DND-41 (cell line): ENCODE data around the gene CIB1.

Experiments
- ATAC-seq: fragments of 200-7000 bp; cut with Tn5 transposase; 3 replicates; pipeline ENCODE4 v1.9.1; 2021; ENCODE audit warnings: low read depth; ENCODE audit not compliant: insufficient read depth
- DNase-seq: peaks from one replicate; pipeline ENCODE4 v3.0.0-alpha.2; 2020
- H2AFZ ChIP-seq: 2 replicates; pipeline ENCODE4 v1.6.0; 2012; ENCODE audit warnings: low read depth, low read length
- H3K27ac ChIP-seq: 2 replicates; pipeline ENCODE4 v1.5.1; 2012; ENCODE audit warnings: low read length, inconsistent platforms
- H3K27me3 ChIP-seq: fragments of 200-600 bp; sonication (generic); 2 replicates; pipeline ENCODE4 v1.6.0; 2012; ENCODE audit warnings: low read length, mild to moderate bottlenecking, inconsistent platforms; ENCODE audit not compliant: insufficient read depth, poor library complexity
- H3K36me3 ChIP-seq: 2 replicates; pipeline ENCODE4 v1.5.1; 2012; ENCODE audit warnings: low read length, inconsistent platforms; ENCODE audit not compliant: insufficient read depth
- H3K4me1 ChIP-seq: 2 replicates; pipeline ENCODE4 v1.5.1; 2012; ENCODE audit warnings: mild to moderate bottlenecking, low read length; ENCODE audit not compliant: insufficient read depth
- H3K4me2 ChIP-seq: 2 replicates; pipeline ENCODE4 v1.6.0; 2012; ENCODE audit warnings: mild to moderate bottlenecking, moderate library complexity, low read length, inconsistent platforms; ENCODE audit not compliant: insufficient read depth
- H3K4me3 ChIP-seq, 2 experiments: fragments of 200-600 bp in 1 of 2; shearing (Covaris generic) in 1 of 2; 2 replicates each; pipeline ENCODE4 v1.5.1; 2012 to 2016; ENCODE audit warnings: inconsistent platforms in 2 of 2, low read length in 2 of 2, mild to moderate bottlenecking in 2 of 2, low read depth in 1 of 2, moderate library complexity in 1 of 2
- H3K79me2 ChIP-seq: 2 replicates; pipeline ENCODE4 v1.6.0; 2012; ENCODE audit warnings: low read length, inconsistent platforms; ENCODE audit not compliant: insufficient read depth
- H3K9ac ChIP-seq: 2 replicates; pipeline ENCODE4 v1.6.0; 2012; ENCODE audit warnings: low read depth, mild to moderate bottlenecking, inconsistent platforms, low read length, moderate library complexity
- H3K9me3 ChIP-seq: 2 replicates; pipeline ENCODE4 v1.5.1; 2012; ENCODE audit warnings: low read length, moderate library complexity, mild to moderate bottlenecking, inconsistent platforms; ENCODE audit not compliant: insufficient read depth, severe bottlenecking
- H4K20me1 ChIP-seq: 2 replicates; pipeline ENCODE4 v1.6.0; 2012; ENCODE audit warnings: low read length; ENCODE audit not compliant: insufficient read depth
- CTCF ChIP-seq: IDR thresholded peaks from 2 replicates; pipeline ENCODE4 v1.5.1; 2012; ENCODE audit warnings: borderline replicate concordance, low read length, moderate library complexity, mild to moderate bottlenecking; ENCODE audit not compliant: poor library complexity, severe bottlenecking; ENCODE audit errors: extremely low read depth
- EZH2 ChIP-seq: IDR thresholded peaks from 3 replicates; pipeline ENCODE4 v1.6.1; 2012; ENCODE audit warnings: borderline replicate concordance, low read depth, mild to moderate bottlenecking, moderate library complexity, low read length, inconsistent platforms; ENCODE audit not compliant: severe bottlenecking

CIB1 gene

GRCh38 chr15:90223441-90224165 is 10.1 kb downstream of the CIB1 start:
- no peaks in the 10 kb centered on the region for H3K36me3 ChIP-seq
- H4K20me1 ChIP-seq, result no peaks in the 10 kb centered on the region
- H3K79me2 ChIP-seq, result no peaks in the 10 kb centered on the region
- DNase-seq, result no peak
- ATAC-seq, result no peak
- TF ChIP-seq CTCF (no peak), EZH2 (no peak)
- H3K27me3 ChIP-seq, result no peaks in the 10 kb centered on the region
- H3K4me3 ChIP-seq, result no peak overlapping the region
- H3K9me3 ChIP-seq, result no peaks in the 10 kb centered on the region
- H2AFZ ChIP-seq, result no peak overlapping the region
- H3K9ac ChIP-seq, result no peak overlapping the region
- no peaks in the 10 kb centered on the region for H3K4me1 ChIP-seq
- no peak overlapping the region for H3K27ac ChIP-seq
- no peak overlapping the region for H3K4me2 ChIP-seq

GRCh38 chr15:90222547-90222946 is 11.2 kb downstream of the CIB1 start:
- H3K27me3 ChIP-seq, result no peaks in the 10 kb centered on the region
- no peak overlapping the region for H3K4me2 ChIP-seq
- H3K27ac ChIP-seq, result no peak overlapping the region
- no peaks in the 10 kb centered on the region for H3K36me3 ChIP-seq
- no peak for DNase-seq
- H3K4me3 ChIP-seq, result no peak overlapping the region
- ATAC-seq, result no peak
- H3K9ac ChIP-seq, result no peak overlapping the region
- no peaks in the 10 kb centered on the region for H3K4me1 ChIP-seq
- no peaks in the 10 kb centered on the region for H3K9me3 ChIP-seq
- no peak for TF ChIP-seq CTCF
- no peak for TF ChIP-seq EZH2
- H2AFZ ChIP-seq, result no peak overlapping the region
- H4K20me1 ChIP-seq, result no peaks in the 10 kb centered on the region
- no peaks in the 10 kb centered on the region for H3K79me2 ChIP-seq

GRCh38 chr15:90221246-90221900 is 12.4 kb downstream of the CIB1 start:
- no peak overlapping the region for H2AFZ ChIP-seq
- no peak overlapping the region for H3K4me2 ChIP-seq
- DNase-seq, result peak; percentile 28
- H3K4me1 ChIP-seq, result no peaks in the 10 kb centered on the region
- H3K27ac ChIP-seq, result no peak overlapping the region
- H3K79me2 ChIP-seq, result no peaks in the 10 kb centered on the region
- 0 out of 3 replicates have a peak, but pooled peaks have one; percentile 56 for ATAC-seq
- H3K9ac ChIP-seq, result no peak overlapping the region
- no peak overlapping the region for H3K4me3 ChIP-seq
- no peaks in the 10 kb centered on the region for H4K20me1 ChIP-seq
- no peaks in the 10 kb centered on the region for H3K9me3 ChIP-seq
- no peaks in the 10 kb centered on the region for H3K36me3 ChIP-seq
- H3K27me3 ChIP-seq, result no peaks in the 10 kb centered on the region
- TF ChIP-seq EZH2, result no peak
- TF ChIP-seq CTCF, result peak; percentile 62
